Measurements from ENCODE around the gene TFAP2E.

- TF ChIP-seq CTCF (IDR thresholded peaks at IDR 0.05; ENCODE audit: low read depth, low read length, poor library complexity, severe bottlenecking) (no peak), EZH2phosphoT487 (IDR thresholded peaks at IDR 0.05; ENCODE audit: borderline replicate concordance, low read length) (no peak)
Observed at GRCh38 chr1:35561297-35561971, 11.7 kb upstream of the TFAP2E start.

Measured in DOHH2 (cell line).